NCI-H460 (cell line): ENCODE results near the gene ARHGEF17. TPM values are rescaled to one million over a fixed set of nuclear protein-coding genes. Genes with fewer than 3 reads are reported as not detected.

Source experiments
- DNase-seq: peaks from one replicate; pipeline ENCODE4 v3.0.0-alpha.2; 2016; ENCODE audit warnings: low read depth; ENCODE audit errors: extremely low read depth
- total RNA-seq: library from RNA; depleted of rRNA; stranded (reverse); fragments of >200 nt; shearing (Covaris generic); gene quantifications from 2 replicates; pipeline ENCODE4 v1.2.3, GENCODE V29; 2014

Gene ARHGEF17
- total RNA-seq, 1 experiment from 2014 or later, result 3.7 TPM

DNA sequence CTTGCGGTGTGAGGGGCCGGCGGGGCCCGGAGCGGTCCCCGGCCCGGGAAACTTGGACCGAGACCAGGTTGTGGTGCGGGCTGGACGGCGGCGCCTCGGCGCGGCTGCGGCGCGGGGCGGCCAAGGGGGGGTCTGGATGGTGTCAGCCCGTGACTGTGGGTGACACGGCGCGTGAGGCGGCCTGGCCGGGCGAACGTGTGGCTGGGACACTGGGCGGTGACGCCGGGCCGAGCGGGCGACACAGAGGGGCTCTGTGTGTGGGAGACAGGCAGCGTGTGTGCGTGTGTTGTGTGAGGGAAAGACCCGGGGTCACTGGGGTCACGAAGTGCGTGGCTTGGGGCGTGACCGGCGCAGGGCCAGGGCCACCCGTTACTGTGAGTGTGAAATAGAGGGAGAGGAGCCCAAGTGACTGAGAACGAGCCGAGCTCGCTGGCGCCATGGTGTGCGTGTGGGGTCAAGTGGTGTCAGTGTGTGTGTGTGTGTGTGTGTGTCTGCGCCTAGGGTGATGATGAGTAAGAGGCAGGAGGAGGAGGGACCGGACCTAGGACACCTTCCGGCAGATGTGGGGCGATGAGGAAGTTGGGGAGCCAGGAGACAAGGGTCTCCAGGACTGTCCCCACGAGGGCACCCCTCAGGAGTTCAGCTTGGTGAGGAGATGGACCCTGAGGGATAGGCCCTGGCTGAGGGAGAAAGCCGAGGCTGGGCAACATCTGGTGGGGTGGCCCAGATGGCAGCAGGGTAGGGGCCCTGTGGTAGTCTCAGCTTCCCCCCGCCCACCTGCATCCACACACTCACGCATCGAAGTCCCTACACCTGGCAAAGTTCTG is 68.9 kb downstream of the ARHGEF17 start:
- peak; percentile 5 for DNase-seq

DNA sequence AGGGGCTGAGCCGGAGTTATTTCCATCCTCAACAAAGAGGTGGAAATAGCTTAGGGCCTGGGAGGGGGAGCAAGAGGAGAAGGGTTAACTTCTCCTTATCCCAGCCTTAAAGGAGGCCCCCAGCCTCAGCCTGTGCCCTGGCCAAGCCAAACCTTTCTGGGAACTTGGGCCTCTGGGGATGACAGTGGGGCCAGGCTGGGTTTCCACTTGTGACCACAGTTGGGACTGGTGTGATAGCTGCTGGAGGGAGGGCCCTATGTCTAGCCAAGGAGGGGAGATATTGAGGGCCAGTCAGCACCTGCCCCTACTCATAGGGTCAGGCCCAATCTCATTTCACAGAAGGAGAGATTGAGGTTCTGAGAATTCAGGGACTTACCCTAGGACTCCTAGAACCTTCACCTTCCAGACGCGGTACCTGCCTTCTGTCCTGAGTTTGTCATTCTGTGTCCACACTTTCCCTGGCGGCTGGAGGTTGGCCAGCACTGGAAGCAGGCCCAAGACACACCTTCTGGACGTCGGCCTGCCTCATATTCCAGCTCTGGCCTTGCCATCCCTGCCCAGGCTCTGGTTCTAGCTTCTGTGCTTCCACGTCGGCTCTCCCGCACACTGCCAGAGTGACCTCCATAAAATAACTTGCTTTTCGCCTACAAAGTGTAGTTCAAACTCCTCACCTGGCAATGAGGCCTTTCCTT is 71.3 kb downstream of the ARHGEF17 start:
- DNase-seq, result no peak

DNA sequence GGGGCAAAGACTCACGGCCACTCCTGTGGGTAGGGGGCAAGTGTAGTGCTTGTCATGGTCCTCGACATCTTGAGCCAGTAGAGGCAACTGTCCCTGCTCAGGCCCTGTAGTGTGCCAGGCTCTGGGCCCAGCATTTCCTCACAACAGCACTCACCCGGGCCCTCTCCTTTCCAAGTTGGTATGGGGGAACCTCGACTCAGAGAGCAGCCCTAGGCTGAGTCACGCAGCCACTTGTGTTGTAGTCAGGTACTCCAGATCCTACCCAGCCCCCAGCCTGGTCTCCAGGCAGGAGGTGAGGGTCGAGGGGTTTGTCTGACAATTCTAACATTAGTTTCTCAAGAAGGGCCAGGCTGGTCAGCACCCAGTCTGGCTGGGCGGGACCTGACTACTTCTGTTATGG is 72.3 kb downstream of the ARHGEF17 start:
- DNase-seq, result no peak

DNA sequence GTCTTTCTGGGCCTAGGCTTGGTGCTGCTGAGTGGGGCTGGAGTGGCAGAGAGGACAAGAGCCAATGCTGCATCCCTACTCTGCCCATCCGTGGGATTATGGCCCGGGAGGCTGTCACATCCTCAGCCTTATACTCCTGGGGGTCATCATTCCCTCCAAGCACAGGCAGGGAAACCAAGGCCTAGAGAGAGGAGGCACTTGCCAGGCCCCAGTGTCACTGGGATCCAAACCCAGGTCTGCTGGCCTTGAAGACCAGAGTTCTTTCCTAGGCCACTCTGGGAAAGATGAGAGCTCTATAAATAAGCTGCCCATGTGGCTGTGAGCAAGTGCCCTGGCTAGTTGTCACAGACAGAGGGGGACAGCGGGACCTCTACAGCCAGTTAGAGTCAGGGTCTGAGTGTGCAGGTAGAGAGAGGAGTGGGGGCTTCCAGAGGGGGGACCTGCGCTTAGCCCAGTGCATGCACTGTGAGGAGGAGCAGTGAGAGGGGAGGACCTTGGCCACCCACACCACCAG is 72.9 kb downstream of the ARHGEF17 start:
- DNase-seq, result no peak

DNA sequence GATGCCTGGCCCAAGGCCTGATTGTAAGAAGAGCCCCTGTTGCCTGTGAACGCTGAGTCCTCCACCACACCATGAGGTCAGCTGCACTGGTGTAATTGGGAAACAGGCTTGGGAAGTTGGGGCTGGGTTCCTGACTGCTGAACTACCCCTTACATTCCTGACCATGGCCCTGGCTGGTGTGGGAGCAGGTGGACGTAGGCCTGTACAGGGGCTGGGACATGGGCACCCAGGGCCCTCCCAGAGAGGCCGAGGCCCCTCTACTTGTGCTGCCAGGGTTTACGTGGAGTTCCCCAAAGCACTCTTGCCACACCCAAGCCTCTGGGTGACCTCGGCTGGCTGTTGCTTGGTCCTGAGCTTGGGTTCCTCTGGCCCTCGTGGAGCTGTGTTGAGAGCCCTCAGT is 73.5 kb downstream of the ARHGEF17 start:
- DNase-seq, result no peak

DNA sequence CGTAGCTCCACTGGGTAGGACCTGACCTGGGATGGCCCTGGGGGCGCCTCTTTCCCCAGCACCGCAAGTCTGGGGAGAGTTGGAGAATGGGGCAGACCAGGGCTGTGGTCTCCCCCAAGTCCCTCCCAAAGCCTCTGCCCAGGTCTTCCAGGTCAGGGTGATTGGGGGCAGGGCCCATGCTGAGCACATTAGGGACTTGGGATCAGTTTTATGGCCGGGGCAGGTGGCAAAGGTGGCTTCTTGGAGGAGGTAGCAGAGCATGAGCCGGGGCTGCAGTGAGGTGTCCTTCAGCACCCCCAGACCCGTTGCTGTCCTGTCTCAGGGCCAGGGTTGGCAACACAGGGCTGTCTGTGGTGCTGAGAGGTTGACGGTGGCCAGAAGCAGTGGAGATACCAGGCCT is 74.1 kb downstream of the ARHGEF17 start:
- DNase-seq, result no peak

DNA sequence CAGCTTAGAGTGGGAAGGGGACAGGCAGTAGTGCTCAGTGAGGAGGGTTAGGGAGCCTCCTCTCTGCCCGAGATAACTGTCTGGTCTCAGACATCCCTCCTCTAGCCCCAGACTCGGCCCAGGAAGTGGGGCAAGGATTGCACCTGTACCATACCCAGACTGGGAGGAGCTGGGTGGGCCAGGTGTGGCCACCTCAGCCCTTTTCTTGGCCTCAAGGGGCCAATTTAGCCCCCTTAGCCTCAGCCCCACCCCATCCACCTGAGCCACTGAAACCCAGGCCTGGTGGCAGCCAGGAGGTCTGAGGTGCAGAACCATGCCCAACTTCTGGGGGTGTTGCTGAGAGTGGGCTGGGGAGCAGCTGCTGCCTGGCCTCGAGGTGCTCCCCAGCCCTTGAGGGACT is 74.7 kb downstream of the ARHGEF17 start:
- DNase-seq, result no peak

DNA sequence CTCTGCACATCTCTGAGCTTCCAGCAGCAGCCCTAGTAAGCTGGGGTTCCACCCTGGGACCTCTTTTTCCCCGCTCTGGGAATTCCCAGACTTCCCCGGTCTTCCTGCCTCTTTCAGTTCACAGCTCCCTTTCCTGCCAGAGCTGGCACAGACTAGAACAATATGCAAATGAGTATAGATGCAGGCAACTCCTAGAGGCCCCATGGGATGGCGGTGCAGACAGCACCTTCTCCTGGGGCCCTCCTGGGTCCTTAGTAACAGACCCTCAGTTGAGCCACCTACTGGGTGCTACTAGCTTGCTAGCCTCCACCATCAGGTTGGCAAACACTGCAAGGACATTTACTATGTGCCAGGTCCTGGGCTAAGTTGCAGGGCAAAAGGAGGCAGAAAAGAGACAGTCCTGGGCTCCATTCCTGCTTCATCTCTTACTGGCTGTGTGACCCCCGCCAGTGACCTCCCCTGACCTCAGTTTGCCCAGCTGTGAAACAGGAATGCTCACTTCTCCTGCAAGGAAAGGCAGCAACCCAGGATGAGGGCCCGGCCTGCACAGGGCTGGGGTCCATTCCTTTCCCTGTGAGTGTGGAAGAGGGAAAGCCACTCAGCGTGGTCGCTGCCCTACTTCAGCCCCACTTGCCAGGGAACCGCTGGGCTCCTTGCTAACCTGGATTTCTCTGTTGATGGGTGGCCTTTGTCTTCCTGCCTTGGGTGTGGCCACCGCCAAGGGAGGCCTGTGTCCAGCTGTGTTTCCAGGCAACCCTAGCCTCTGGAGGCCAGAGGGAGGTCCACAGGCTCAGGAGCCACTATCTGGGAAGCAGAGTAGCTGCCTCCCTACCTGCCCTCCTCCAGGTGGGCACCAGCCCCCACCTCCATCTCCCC is 75.4 kb downstream of the ARHGEF17 start:
- DNase-seq, result no peak

DNA sequence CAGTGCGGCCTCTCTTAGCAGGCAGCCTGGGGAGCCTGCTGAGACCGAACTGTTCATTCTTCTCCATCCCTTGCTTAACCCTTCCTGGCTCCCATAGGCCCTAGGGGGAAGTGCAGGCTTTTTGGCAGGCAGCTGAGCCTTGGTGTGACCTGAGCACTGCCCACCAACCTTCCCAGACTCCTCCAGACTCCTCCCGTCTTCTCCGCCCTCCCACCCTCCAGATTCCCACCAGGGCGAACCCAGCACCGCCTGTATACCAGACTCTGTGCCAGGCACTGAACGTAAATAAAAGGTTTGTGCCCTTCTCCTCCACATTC is 76.0 kb downstream of the ARHGEF17 start:
- DNase-seq, result no peak

DNA sequence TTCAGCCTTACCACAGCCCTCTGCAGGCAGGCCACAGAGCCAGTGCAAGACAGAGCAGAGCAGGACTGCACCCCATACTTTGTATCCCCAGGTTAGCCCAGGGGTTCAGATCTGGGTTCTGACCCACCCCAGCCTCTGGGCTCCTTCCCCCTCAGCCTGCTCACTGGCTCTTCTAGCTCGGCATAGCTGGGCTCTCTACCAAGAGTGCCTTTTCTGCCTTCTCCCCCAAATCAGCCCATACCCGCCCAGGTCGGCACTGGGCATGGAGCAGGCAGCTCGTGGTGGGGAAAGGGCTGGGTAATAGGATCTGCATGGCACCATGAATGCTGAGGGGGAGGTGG is 76.4 kb downstream of the ARHGEF17 start:
- DNase-seq, result no peak

DNA sequence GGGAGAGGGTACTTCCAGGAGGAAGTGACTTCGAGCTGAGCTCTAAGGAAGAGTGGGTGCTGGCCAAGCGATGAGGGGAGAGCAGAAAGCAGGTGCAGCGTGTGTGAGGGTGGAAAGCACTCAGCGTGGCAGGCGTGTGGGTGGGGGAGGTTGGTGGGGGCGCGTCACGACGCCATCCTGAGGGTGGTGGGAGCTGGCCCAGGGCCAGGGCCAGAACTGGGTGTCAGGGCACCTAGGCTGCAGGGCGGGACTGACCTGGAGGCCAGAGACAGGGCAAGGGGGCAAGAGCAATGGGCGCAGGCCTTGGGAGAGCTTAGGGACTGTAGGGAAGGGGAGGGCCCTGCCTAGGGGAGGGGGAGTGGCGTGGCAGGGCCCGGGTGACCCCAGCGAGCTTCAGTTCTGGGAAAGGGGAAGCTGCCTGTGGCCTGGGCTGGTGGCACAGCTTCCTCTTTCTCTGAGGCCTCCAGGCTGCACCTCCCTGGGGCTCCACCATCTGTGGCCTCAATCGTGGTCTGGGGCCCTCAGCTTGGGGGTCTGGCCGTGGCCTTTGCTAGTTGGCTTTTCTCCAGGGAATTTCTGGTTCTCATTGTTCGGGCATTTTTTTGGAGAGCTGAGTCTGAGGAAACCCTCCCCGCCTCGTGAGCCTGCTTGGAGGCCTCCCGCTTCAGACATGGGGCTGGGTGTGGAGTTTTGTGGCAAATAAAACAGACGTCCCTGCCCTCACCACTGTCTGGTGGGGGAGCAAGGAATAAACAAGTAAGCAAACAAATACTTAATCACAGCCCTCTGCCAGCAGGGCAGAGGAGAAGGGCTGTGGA is 77.0 kb downstream of the ARHGEF17 start:
- no peak for DNase-seq

DNA sequence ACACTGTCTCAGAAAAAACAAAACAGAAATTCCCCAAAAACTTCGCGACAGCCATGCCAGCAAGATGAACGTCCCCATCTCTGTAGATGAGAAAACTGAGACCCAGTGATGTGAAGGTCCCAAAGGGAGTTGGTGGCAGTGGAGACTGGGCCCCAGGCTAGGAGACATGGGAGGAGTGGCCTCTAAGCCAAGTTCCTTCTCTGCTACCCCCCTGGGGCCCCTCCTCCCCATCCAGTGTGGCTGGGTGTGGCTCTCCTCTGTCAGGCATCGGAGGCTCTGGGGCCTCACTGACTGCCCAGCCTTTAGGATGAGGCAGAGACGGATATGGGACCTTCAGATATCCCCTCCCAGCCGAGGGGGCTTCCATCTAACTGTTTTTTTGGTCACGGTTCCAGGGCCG is 77.9 kb downstream of the ARHGEF17 start:
- no peak for DNase-seq

DNA sequence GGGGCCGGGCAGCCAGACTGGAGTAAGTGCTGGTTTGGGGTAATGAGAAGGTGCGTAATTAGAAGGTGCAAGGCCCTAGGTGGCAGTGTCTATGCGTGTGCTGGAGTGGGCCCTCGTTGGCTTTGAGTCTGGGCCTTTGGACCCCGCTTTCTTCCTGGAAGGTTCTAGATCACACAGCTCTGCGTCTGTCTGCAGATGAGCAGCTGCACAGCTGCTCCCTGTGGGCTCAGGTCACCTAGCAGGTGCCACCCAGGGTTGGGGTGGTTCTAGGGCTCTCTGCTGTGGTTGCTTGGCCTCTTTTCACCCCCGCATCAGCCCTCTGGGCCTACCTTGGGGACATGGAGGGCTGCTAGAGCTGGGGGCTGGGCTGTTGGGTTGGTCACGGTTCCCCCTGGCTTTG is 78.5 kb downstream of the ARHGEF17 start:
- DNase-seq, result no peak

DNA sequence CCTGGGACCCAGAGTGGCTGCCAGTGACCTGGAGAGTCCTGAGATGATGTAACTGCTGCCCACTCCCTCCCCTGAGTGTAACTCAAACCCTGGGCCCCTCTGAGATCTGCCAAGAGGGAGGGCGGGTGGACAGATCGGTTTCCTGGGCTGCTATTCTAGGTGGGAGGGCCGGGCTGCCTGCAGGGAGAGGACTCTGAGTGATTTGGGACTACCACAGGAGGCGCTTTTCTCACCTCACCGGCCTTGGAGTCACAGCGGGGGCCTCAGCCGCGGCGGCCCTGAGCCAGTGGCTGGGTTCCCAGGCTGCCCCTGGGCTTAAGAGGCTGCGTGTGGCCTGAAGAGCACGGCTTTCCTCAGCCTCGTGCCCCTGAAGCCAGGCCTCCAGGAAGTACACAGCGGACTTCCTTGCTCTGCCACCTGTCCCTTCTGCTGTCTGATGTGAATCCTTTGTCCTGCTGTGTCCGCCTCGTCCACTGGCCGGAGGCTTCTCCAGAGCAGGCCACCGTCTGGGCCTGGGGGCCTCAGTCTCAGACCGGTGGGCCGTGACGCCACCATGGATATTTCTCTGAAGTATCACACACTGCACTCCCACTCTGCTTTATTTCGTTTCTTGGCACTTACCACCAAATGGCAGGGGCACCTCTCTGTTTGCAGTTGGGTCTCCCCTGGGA is 79.7 kb downstream of the ARHGEF17 start:
- no peak for DNase-seq

DNA sequence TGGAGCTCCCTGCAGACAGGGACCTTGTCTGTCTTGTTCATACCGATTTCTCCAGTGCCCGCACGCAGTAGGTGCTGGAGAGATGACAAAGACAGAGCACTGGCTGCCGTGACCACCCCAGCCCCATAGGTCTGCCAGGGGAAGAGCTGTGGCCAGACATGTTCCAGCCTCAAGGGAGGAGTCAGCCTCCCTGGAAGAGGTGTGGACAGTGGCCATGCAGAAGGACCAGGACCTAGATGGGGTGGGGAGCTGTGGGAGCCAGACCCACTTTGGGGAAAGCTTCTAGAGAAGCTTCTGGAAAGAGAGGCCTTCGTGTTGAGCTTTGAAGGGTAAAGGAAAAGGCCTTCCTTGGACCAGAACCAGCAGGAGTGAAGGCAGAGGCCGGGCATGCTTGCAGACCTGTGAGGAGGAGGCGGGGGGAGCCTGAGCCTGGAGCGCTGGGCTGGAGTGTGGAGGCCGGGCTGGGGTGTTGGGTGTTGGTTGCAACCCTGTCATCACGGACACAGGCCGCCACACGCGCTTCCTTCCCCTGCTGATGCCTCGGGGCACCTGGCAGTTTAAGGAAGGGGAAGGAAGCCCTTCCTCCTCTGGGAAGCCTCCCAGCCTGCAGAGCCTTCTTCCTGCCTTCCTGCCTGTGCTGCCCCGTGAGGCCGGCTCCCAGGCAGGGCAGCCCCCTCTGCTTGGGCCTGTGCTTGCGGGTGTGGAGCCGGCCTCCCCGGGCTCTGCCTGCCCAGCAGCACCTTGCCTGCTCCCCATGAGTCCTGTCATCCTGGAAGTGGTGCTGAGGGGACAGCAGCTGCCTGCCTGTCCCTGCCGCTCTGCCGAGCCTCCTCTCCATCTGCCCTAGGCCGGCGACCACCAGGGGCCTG is 80.4 kb downstream of the ARHGEF17 start:
- DNase-seq, result no peak

DNA sequence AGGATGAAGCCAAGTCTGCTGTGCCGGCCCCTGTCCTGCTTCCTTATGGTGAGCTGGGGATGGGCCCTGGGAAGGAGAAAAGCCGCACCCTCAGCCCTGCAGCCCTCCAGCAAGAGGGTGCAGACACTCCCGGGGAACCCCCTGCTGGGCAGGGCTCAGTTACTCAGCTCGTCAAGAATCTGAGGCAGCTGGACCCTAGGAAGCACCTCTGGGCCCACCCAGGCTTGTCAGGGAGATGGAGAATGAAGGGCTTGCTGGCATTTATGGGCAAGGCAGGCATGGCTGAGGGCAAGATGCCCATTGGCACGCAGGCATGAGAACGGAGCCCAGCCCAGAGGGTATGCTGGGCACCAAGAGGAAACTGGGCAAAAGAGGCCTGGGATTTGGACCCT is 81.1 kb downstream of the ARHGEF17 start:
- no peak for DNase-seq

DNA sequence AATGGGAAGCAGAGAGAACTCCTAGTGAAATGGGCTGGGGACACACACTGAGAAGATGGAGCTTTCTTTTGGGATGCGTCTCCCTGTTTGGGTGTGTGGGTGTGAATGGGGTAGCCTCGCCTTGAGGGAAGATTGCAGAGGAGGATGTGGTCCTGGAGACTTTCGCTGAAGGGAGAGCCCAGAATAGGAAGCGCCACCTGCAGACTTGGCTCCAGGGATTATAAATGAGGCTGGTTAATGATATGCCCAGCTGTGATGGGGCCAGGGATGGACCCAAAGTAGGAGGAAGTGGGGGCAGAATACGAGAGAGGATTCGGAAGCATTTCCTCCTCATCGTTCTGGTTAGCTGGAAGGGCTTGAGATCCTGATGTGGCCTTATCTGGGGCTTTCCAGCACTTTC is 81.8 kb downstream of the ARHGEF17 start:
- no peak for DNase-seq

DNA sequence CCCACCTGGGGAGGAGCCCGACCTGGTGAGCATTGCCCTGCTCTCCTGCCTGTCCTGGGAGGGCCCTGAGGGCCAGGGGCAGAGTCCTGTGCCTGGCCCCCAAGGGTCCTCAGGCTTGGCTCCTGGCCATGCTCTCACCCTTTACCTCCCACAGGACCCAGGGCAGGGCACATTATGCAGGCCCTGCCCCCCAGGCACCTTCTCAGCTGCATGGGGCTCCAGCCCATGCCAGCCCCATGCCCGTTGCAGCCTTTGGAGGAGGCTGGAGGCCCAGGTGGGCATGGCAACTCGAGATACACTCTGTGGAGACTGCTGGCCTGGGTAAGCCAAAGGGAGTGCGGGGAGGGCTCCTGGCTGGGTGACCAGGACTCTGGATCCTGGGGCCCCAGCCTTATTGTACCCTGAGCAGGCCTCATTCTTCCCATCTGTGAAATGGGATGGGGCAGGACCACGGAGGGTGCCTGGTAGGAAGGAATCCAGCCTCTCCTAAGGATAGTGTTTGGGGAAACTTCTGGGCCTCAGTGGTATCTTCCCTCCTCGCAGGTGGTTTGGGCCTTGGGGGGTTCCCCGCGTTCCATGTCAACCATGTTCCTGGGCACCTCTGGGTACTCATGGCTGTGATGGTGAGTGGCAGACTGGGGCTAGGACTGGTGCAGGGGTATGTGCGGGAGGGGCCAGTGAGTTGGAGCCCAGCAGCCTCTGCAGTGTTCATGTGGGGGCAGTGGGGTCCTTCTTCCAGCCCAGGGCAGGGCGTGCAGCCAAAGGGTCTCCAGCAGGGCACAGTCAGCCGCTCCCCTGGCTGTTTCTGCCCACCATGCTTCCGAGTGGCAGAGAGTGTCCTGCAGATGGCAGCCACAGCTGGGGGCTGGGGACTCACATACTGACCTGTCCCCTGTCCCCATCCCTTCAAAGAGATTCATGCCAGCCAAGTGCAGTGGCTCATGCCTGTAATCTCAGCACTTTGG is 82.8 kb downstream of the ARHGEF17 start:
- no peak for DNase-seq
